Nephron (organoid): Measurements from ENCODE around the gene SLC7A4.
A peak's percentile ranks its signal among the peaks of the same experiment; 100 is the strongest.

Experiments
- H3K27ac Mint-ChIP-seq, 3 experiments: 2 replicates each; pipeline ENCODE4 v1.8.0; 2020; ENCODE audit warnings: mixed read lengths in 3 of 3, mild to moderate bottlenecking in 2 of 3, moderate library complexity in 1 of 3
- H3K27me3 Mint-ChIP-seq: 2 replicates; pipeline ENCODE4 v1.8.0; 2021; ENCODE audit warnings: low read depth, mild to moderate bottlenecking, moderate library complexity, mixed read lengths
- H3K36me3 Mint-ChIP-seq: 2 replicates; pipeline ENCODE4 v1.8.0; 2020; ENCODE audit warnings: low read depth, mixed read lengths
- H3K4me1 Mint-ChIP-seq: 2 replicates; pipeline ENCODE4 v1.8.0; 2020; ENCODE audit warnings: mixed read lengths
- H3K4me3 Mint-ChIP-seq, 3 experiments: 2 replicates each; pipeline ENCODE4 v1.8.0; 2020; ENCODE audit warnings: mild to moderate bottlenecking in 3 of 3, mixed read lengths in 3 of 3, moderate library complexity in 2 of 3
- H3K9me3 Mint-ChIP-seq: 2 replicates; pipeline ENCODE4 v1.8.0; 2020; ENCODE audit warnings: mixed read lengths
- TF ChIP-seq, protein P1 (sequence below), 3 experiments: fragments of 200-600 bp; sonication (generic); IDR thresholded peaks; one replicate each; pipeline ENCODE4 v1.5.0; 2021; ENCODE audit warnings: antibody characterized with exemption in 3 of 3; ENCODE audit not compliant: unreplicated experiment in 3 of 3

The SLC7A4 gene

DNA sequence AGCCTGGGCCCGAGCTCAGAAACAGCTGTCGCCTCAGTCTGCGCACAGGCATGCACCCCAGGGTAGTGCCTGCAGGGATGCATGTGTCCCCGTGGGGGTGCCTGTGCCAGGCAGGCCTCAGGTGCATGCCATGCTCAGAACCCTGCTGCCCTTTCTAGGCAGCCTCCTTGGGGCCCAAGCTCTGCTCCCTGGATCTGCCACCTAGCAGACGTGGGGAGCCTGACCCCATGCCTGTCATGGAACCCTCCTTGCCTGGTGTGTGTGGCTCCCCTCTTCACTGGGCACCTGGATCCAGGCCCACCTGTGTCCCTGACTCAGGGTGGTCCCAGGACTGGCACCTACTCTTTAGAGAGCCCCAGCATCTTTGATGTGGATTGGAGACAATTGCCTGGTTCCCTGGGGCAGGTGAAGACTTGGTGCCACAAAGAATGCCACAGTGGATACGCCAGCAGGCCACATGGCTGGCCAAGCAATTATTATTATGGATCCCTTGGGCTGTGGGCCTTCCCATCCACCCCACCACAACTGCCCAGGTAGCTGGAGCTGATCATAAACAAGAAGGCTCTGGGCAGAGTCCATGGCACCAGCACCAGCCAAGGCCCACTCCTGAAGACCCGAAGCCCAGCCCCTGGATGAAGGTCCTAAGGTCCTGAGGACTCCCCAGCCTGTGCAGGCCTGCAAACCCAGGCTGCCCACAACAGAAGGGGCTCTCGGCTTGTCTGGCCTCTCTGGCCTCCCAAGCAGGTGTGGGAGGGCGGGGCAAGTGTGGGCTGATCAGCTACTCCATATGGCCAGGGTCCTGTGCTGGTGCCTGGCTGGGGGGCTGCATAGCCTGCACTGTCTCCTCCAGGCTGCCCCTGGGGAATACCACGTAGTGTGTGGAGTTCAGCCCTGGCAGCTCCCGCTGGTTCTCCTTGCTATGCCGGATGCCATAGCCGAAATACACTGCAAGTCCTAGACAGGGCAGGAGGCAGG is 3.8 kb downstream of the SLC7A4 start:
- Mint-ChIP-seq H3K36me3 (no peaks in the 10 kb centered on the region), H3K4me1 (peaks cover 27% of the 10 kb centered on the region), H3K9me3 (no peaks in the 10 kb centered on the region), H3K27ac (no peak overlapping the region), H3K27me3 (peaks cover 26% of the 10 kb centered on the region), H3K4me3 (no peak overlapping the region)
- TF ChIP-seq, protein P1, sequence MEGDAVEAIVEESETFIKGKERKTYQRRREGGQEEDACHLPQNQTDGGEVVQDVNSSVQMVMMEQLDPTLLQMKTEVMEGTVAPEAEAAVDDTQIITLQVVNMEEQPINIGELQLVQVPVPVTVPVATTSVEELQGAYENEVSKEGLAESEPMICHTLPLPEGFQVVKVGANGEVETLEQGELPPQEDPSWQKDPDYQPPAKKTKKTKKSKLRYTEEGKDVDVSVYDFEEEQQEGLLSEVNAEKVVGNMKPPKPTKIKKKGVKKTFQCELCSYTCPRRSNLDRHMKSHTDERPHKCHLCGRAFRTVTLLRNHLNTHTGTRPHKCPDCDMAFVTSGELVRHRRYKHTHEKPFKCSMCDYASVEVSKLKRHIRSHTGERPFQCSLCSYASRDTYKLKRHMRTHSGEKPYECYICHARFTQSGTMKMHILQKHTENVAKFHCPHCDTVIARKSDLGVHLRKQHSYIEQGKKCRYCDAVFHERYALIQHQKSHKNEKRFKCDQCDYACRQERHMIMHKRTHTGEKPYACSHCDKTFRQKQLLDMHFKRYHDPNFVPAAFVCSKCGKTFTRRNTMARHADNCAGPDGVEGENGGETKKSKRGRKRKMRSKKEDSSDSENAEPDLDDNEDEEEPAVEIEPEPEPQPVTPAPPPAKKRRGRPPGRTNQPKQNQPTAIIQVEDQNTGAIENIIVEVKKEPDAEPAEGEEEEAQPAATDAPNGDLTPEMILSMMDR (IDR thresholded peaks at IDR 0.05; ENCODE audit: unreplicated experiment in 3 of 3): no peak

DNA sequence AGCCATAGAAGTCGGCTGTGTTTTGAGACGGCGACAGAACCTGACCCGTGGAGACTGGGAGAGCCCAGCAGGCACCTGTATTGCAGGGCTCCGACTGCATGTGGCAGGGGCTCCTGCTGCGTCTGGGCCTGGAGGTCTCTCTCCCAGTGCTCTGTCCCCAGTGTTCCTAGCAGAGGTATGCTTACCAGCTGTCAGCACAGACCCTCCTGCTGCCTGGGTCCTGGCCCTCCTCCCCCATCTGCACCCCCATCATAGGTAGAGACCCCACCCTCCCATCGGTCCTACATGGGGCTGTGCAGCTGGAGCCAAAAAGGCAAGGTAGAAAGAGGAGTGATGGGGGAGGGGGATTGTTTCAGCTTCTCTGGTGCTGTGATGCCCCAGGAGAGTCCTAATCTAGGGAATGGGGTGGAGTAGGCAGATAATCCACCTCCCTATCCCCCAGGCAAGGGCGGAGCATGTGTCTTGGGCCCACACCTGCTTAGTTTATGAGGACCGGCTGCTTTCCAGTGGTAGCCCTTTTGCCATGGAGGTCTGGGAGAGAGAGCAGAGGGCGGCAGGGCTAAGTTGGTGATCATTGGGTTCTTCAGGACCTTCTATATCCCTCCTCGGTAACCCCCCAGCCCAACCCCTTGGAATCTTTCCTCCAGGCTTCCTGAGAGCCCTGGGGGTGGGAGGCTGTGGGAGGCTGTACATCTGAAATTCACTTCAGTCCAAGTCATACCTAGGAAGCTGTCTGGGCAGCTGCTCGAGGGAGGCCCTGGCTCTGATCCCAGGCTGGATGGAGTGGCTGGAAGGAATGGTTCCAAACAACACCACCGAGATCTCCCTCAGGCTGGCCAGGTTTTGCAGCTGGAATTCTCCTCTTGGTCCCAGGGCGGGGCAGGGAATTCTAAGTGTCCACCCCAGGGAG is 5.3 kb downstream of the SLC7A4 start:
- Mint-ChIP-seq H3K9me3 (no peaks in the 10 kb centered on the region), H3K27me3 (peaks cover 19% of the 10 kb centered on the region), H3K4me3 (no peak overlapping the region), H3K4me1 (peaks cover 27% of the 10 kb centered on the region), H3K27ac (peak overlapping the region in 2 of 3 experiments; percentile 12 to 42), H3K36me3 (no peaks in the 10 kb centered on the region)
- TF ChIP-seq, protein P1 (IDR thresholded peaks at IDR 0.05; ENCODE audit: unreplicated experiment in 3 of 3): no peak

DNA sequence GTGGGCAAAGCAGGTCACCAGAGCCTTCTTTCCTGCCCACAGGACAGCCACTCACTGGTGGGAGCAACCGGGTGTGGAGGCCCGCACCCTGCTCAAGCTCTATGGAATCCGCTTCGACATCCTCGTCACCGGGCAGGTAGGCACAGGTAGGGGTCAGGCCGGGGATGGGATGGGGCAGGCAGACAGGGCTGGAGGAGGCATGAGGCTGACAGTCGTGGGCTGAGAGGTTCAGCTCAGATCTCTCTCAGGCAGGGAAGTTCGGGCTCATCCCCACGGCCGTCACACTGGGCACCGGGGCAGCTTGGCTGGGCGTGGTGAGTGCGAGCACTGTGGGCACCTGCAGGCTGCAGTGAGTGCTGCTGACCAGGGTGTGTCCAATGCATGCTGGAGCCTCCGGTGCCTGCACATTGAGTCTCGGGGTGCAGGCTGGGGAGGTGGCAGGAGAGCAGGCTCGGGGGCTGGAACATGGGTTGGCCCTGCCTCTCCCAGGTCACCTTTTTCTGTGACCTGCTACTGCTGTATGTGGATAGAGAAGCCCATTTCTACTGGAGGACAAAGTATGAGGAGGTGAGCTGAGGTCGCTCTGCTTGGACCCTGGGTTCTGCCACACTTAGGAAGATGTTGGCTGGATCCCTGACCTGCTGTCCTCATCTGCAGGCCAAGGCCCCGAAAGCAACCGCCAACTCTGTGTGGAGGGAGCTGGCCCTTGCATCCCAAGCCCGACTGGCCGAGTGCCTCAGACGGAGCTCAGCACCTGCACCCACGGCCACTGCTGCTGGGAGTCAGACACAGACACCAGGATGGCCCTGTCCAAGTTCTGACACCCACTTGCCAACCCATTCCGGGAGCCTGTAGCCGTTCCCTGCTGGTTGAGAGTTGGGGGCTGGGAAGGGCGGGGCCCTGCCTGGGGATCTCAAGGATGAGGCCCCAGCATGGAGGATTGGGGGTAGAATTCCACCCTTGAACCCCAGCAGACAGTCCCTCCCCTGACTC is 6.3 kb downstream of the SLC7A4 start:
- peaks cover 25% of the 10 kb centered on the region for H3K4me1 Mint-ChIP-seq
- H3K27ac Mint-ChIP-seq: no peak overlapping the region
- TF ChIP-seq, protein P1 (IDR thresholded peaks at IDR 0.05; ENCODE audit: unreplicated experiment in 3 of 3): no peak
- H3K4me3 Mint-ChIP-seq: no peak overlapping the region
- peaks cover 17% of the 10 kb centered on the region for H3K27me3 Mint-ChIP-seq
- no peaks in the 10 kb centered on the region for H3K36me3 Mint-ChIP-seq
- H3K9me3 Mint-ChIP-seq: no peaks in the 10 kb centered on the region

DNA sequence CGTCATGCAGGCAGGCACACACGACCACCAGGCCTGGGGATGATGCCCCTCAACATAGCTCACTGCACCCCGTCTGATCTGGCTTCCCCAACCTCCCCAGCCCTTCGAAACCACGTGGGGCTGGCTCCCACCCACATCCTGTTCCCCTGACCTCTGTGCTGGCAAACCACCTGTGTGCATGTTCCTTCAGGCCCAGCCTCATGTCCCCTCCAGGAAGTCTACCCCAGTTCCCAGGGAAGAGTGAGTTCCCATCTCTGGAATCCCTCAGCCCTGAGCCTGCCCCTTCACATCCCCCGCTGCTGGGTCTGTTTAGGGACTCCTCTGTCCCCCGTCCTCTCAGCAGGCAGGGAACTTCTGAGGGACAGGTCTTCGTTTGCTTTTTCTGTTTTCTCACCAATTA is 7.1 kb downstream of the SLC7A4 start:
- Mint-ChIP-seq H3K9me3 (no peaks in the 10 kb centered on the region), H3K27me3 (peaks cover 12% of the 10 kb centered on the region), H3K4me1 (peaks cover 17% of the 10 kb centered on the region), H3K4me3 (no peak overlapping the region), H3K27ac (no peak overlapping the region), H3K36me3 (no peaks in the 10 kb centered on the region)
- TF ChIP-seq, protein P1 (IDR thresholded peaks at IDR 0.05; ENCODE audit: unreplicated experiment in 3 of 3): no peak

DNA sequence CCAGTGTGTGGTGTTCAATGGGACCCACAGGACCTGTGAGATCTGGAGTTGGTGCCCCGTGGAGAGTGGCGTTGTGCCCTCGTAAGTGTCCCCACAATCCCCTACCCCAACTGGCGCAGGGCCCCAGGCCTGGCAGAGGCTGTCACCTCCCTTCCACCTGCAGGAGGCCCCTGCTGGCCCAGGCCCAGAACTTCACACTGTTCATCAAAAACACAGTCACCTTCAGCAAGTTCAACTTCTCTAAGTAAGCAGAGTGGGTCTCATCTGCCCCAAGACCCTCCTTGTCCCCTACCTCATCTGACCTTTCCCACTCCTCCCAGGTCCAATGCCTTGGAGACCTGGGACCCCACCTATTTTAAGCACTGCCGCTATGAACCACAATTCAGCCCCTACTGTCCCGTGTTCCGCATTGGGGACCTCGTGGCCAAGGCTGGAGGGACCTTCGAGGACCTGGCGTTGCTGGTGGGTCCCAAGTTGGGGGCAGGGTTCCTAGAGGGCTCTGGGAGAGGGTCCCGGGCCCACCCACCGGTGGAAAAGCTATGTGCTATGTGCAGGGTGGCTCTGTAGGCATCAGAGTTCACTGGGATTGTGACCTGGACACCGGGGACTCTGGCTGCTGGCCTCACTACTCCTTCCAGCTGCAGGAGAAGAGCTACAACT is 9.3 kb downstream of the SLC7A4 start:
- no peak overlapping the region for H3K4me3 Mint-ChIP-seq
- H3K27ac Mint-ChIP-seq: no peak overlapping the region
- H3K9me3 Mint-ChIP-seq: no peaks in the 10 kb centered on the region
- H3K27me3 Mint-ChIP-seq: peaks cover 6% of the 10 kb centered on the region
- peaks cover 7% of the 10 kb centered on the region for H3K4me1 Mint-ChIP-seq
- no peaks in the 10 kb centered on the region for H3K36me3 Mint-ChIP-seq
- TF ChIP-seq, protein P1 (IDR thresholded peaks at IDR 0.05; ENCODE audit: unreplicated experiment in 3 of 3): no peak
